H1 (cell line): ENCODE results near the gene FUNDC1. TPM values are rescaled to one million over a fixed set of nuclear protein-coding genes. Genes with fewer than 3 reads are reported as not detected.

Experiments used
- CTCF ChIA-PET: fragments of 300-600 bp; sonication (Branson Sonifier 250); formaldehyde crosslinking; loops from one replicate; lab custom pipeline; 2021; ENCODE audit not compliant: partially characterized antibody; lab: Charles Lee
- POLR2A ChIA-PET: fragments of 300-600 bp; sonication (Branson Sonifier 250); formaldehyde crosslinking; loops from one replicate; lab custom pipeline; 2021; ENCODE audit warnings: inconsistent platforms; ENCODE audit not compliant: partially characterized antibody; lab: Charles Lee
- DNase-seq, 2 experiments: peaks; one replicate each; pipeline versions ENCODE4 v3.0.0 to v3.0.0-alpha.2; 2010 to 2022; ENCODE audit warnings: low spot score in 2 of 2, low read depth in 1 of 2, mixed read lengths in 1 of 2
- FAIRE-seq: peaks from 2 replicates; lab custom pipeline; 2011; peaks lifted over from hg19 to GRCh38; lab: Jason Lieb, UNC
- H2AFZ ChIP-seq: 2 replicates; pipeline ENCODE4 v1.8.1; 2012; ENCODE audit warnings: low read length, inconsistent platforms
- H2AK5ac ChIP-seq: 2 replicates; pipeline ENCODE4 v1.6.1; 2013; ENCODE audit warnings: low read depth, low read length
- H2BK120ac ChIP-seq: replicated peaks from 2 replicates; pipeline ENCODE3; 2013; ENCODE audit warnings: low read depth, low read length, inconsistent platforms
- H2BK12ac ChIP-seq: 2 replicates; pipeline ENCODE4 v1.6.1; 2013; ENCODE audit warnings: low read depth, low read length
- H2BK15ac ChIP-seq: 2 replicates; pipeline ENCODE4 v1.6.1; 2013; ENCODE audit warnings: low read length
- H2BK20ac ChIP-seq: 2 replicates; pipeline ENCODE4 v1.6.1; 2013; ENCODE audit warnings: low read length
- H2BK5ac ChIP-seq: 2 replicates; pipeline ENCODE4 v1.6.1; 2013; ENCODE audit warnings: low read depth, low read length
- H3K14ac ChIP-seq: 2 replicates; pipeline ENCODE4 v1.6.1; 2013; ENCODE audit warnings: inconsistent platforms; ENCODE audit not compliant: insufficient read length
- H3K18ac ChIP-seq: 2 replicates; pipeline ENCODE4 v1.6.1; 2013; ENCODE audit warnings: low read length; ENCODE audit errors: extremely low read depth
- H3K23ac ChIP-seq: 2 replicates; pipeline ENCODE4 v1.6.1; 2013; ENCODE audit warnings: inconsistent platforms; ENCODE audit not compliant: insufficient read length
- H3K23me2 ChIP-seq: 2 replicates; pipeline ENCODE4 v1.6.1; 2013; ENCODE audit warnings: low read depth, low read length
- H3K27ac ChIP-seq: 2 replicates; pipeline ENCODE4 v1.6.1; 2011; ENCODE audit warnings: low read depth, low read length, inconsistent platforms
- H3K27me3 ChIP-seq, 4 experiments: replicated peaks in 1 of 4; 1 replicate in 1 of 4; 2 replicates in 3 of 4; pipeline versions ENCODE4 v1.6.1 to v1.8.1; 2011 to 2013; ENCODE audit warnings: low read length in 3 of 4, mild to moderate bottlenecking in 3 of 4, inconsistent platforms in 2 of 4, mixed read lengths in 2 of 4, moderate library complexity in 1 of 4; ENCODE audit not compliant: control insufficient read depth in 3 of 4, insufficient read depth in 3 of 4; ENCODE audit errors: extremely low read depth in 1 of 4
- H3K36me3 ChIP-seq, 4 experiments: 2 replicates each; pipeline versions ENCODE4 v1.6.1 to v1.8.1; 2011 to 2013; ENCODE audit warnings: mild to moderate bottlenecking in 4 of 4, low read length in 3 of 4, moderate library complexity in 2 of 4, control low read depth in 1 of 4, inconsistent platforms in 1 of 4; ENCODE audit not compliant: insufficient read depth in 4 of 4, control insufficient read depth in 2 of 4
- H3K4ac ChIP-seq: replicated peaks from 2 replicates; pipeline ENCODE3; 2013; ENCODE audit warnings: low read length, low read depth, mixed read lengths, inconsistent platforms; ENCODE audit not compliant: insufficient read length
- H3K4me1 ChIP-seq, 4 experiments: replicated peaks in 1 of 4; 1 replicate in 1 of 4; 2 replicates in 3 of 4; pipeline versions ENCODE4 v1.6.1 to v1.8.1; 2011 to 2013; ENCODE audit warnings: low read length in 3 of 4, inconsistent platforms in 2 of 4, mixed read lengths in 1 of 4; ENCODE audit not compliant: insufficient read depth in 4 of 4, control insufficient read depth in 3 of 4
- H3K4me2 ChIP-seq, 2 experiments: 2 replicates each; pipeline versions ENCODE4 v1.6.1 to v1.8.1; 2011 to 2013; ENCODE audit warnings: low read depth in 2 of 2, low read length in 2 of 2, control low read depth in 1 of 2, inconsistent platforms in 1 of 2, mild to moderate bottlenecking in 1 of 2; ENCODE audit not compliant: insufficient read depth in 1 of 2
- H3K4me3 ChIP-seq, 4 experiments: fragments of 200-600, 300-600 bp in 1 of 4; sonication (generic), shearing (Covaris generic), sonication (Bioruptor Twin) in 1 of 4; 2 replicates each; pipeline versions ENCODE4 v1.5.1 to v1.8.1; 2011 to 2016; ENCODE audit warnings: low read length in 4 of 4, low read depth in 3 of 4, control low read depth in 2 of 4, inconsistent platforms in 2 of 4, mild to moderate bottlenecking in 2 of 4, mixed read lengths in 1 of 4, moderate library complexity in 1 of 4; ENCODE audit not compliant: insufficient read depth in 2 of 4; ENCODE audit errors: extremely low read depth in 1 of 4
- H3K56ac ChIP-seq: replicated peaks from 2 replicates; pipeline ENCODE3; 2013; ENCODE audit warnings: low read depth, mild to moderate bottlenecking, mixed read lengths, low read length, inconsistent platforms; ENCODE audit not compliant: insufficient read length
- H3K79me1 ChIP-seq: 2 replicates; pipeline ENCODE4 v1.6.1; 2013; ENCODE audit warnings: low read depth, low read length, control low read depth
- H3K79me2 ChIP-seq, 2 experiments: 2 replicates each; pipeline versions ENCODE4 v1.6.1 to v1.8.1; 2012 to 2013; ENCODE audit warnings: low read length in 2 of 2, mild to moderate bottlenecking in 2 of 2, inconsistent platforms in 1 of 2; ENCODE audit not compliant: insufficient read depth in 2 of 2, control insufficient read depth in 1 of 2
- H3K9ac ChIP-seq, 4 experiments: replicated peaks in 1 of 4; 1 replicate in 1 of 4; 2 replicates in 3 of 4; pipeline versions ENCODE4 v1.6.1 to v1.8.1; 2011 to 2013; ENCODE audit warnings: low read depth in 3 of 4, low read length in 3 of 4, control low read depth in 2 of 4, mild to moderate bottlenecking in 2 of 4, moderate library complexity in 2 of 4, inconsistent platforms in 1 of 4; ENCODE audit errors: extremely low read depth in 1 of 4
- H3K9me3 ChIP-seq, 2 experiments: 2 replicates each; pipeline versions ENCODE4 v1.6.1 to v1.8.1; 2012 to 2013; ENCODE audit warnings: mild to moderate bottlenecking in 2 of 2, moderate library complexity in 2 of 2, control low read depth in 1 of 2, inconsistent platforms in 1 of 2, low read depth in 1 of 2, low read length in 1 of 2, mixed read lengths in 1 of 2; ENCODE audit not compliant: insufficient read depth in 2 of 2
- H4K20me1 ChIP-seq, 2 experiments: replicated peaks in 1 of 2; 2 replicates each; pipeline versions ENCODE3 to v1.8.1; 2011 to 2013; ENCODE audit warnings: inconsistent platforms in 2 of 2, low read length in 2 of 2, mild to moderate bottlenecking in 1 of 2; ENCODE audit not compliant: insufficient read depth in 2 of 2, control insufficient read depth in 1 of 2
- H4K5ac ChIP-seq: 2 replicates; pipeline ENCODE4 v1.6.1; 2013; ENCODE audit warnings: low read length, low read depth, mixed read lengths, inconsistent platforms; ENCODE audit not compliant: insufficient read length
- H4K8ac ChIP-seq: 2 replicates; pipeline ENCODE4 v1.8.0; 2013; ENCODE audit warnings: mild to moderate bottlenecking, moderate library complexity, low read length, inconsistent platforms; ENCODE audit not compliant: insufficient read depth; ENCODE audit errors: extremely low read depth
- H4K91ac ChIP-seq: replicated peaks from 2 replicates; pipeline ENCODE3; 2013; ENCODE audit warnings: low read length, mixed read lengths, inconsistent platforms; ENCODE audit not compliant: insufficient read length
- BACH1 ChIP-seq: IDR thresholded peaks from 2 replicates; pipeline ENCODE4 v1.6.1; 2012; ENCODE audit warnings: low read length, improper control_type of control experiment
- CBX5 ChIP-seq: fragments of 300-800, 300-1000 bp; sonication (generic); IDR thresholded peaks from 2 replicates; pipeline ENCODE4 v1.7.1; 2016; ENCODE audit warnings: antibody characterized with exemption, low read length, low read depth
- CHD1 ChIP-seq: IDR thresholded peaks from 2 replicates; pipeline ENCODE4 v1.6.1; 2012; ENCODE audit warnings: low read depth, low read length, improper control_type of control experiment
- CREB1 ChIP-seq: IDR thresholded peaks from 2 replicates; pipeline ENCODE4 v1.6.1; 2012; ENCODE audit warnings: inconsistent platforms
- CTBP2 ChIP-seq: IDR thresholded peaks from 2 replicates; pipeline ENCODE4 v1.7.0; 2011; ENCODE audit warnings: borderline replicate concordance, mild to moderate bottlenecking, moderate library complexity, mixed read lengths, low read length; ENCODE audit not compliant: insufficient read depth, insufficient read length
- EP300 ChIP-seq, 2 experiments: IDR thresholded peaks; 1 replicate in 1 of 2; 2 replicates in 1 of 2; pipeline ENCODE4 v1.6.1; 2011 to 2012; ENCODE audit warnings: low read depth in 2 of 2, low read length in 2 of 2, mild to moderate bottlenecking in 2 of 2, borderline replicate concordance in 1 of 2, inconsistent platforms in 1 of 2, moderate library complexity in 1 of 2
- FOSL1 ChIP-seq: IDR thresholded peaks from 2 replicates; pipeline ENCODE4 v1.6.1; 2011; ENCODE audit warnings: mild to moderate bottlenecking, low read depth, low read length, moderate library complexity; ENCODE audit not compliant: insufficient read depth
- KDM4A ChIP-seq: IDR thresholded peaks from one replicate; pipeline ENCODE4 v1.7.1; 2012; ENCODE audit warnings: low read depth, mild to moderate bottlenecking, moderate library complexity, low read length, inconsistent platforms; ENCODE audit not compliant: severe bottlenecking
- SIRT6 ChIP-seq: IDR thresholded peaks from one replicate; pipeline ENCODE4 v1.7.1; 2012; ENCODE audit warnings: low read length, inconsistent platforms
- SP1 ChIP-seq: IDR thresholded peaks from 2 replicates; pipeline ENCODE4 v1.6.1; 2011; ENCODE audit warnings: low read depth, low read length
- TEAD4 ChIP-seq: IDR thresholded peaks from 2 replicates; pipeline ENCODE4 v1.6.1; 2012; ENCODE audit warnings: low read depth, low read length, inconsistent platforms, mixed read lengths
- YY1 ChIP-seq: IDR thresholded peaks from 2 replicates; pipeline ENCODE4 v1.6.1; 2011; ENCODE audit warnings: low read depth, mild to moderate bottlenecking, low read length
- WGBS, 2 experiments: shearing (Covaris generic) in 1 of 2; methylation state at CpG; one replicate each; pipeline versions ENCODE4 v1.1.6 to v1.1.7; 2013 to 2015; ENCODE audit warnings: low lambda C conversion rate in 2 of 2, mixed read lengths in 2 of 2, inconsistent platforms in 1 of 2, low coverage in 1 of 2, missing lambda C conversion rate in 1 of 2; ENCODE audit not compliant: insufficient replicate concordance in 2 of 2, insufficient coverage in 1 of 2, insufficient read length in 1 of 2; ENCODE audit errors: extremely low coverage in 1 of 2, missing lambda C conversion rate in 1 of 2; 5-methylcytosine and 5-hydroxymethylcytosine counted together
- polyA plus RNA-seq, 7 experiments: library from polyadenylated mRNA; depleted of rRNA in 3 of 7; stranded (reverse) in 5 of 7; unstranded in 2 of 7; fragments of >200 nt in 5 of 7; fragments of 200-250 nt in 2 of 7; gene quantifications; 1 replicate in 5 of 7; 2 replicates in 1 of 7; 4 replicates in 1 of 7; pipeline versions ENCODE4 v1.2.1 to v1.2.3, GENCODE V29; 2011 to 2013; ENCODE audit warnings: missing spikeins in 2 of 7, mixed read lengths in 2 of 7
- total RNA-seq: library from RNA; stranded (reverse); fragmentation: NEBNext Ultra II Directional; extraction: Animal tissue kit (Norgen Biotek cat#: 25700); gene quantifications from 2 replicates; pipeline ENCODE4 v1.2.1, GENCODE V29; 2021
- TF ChIP-seq, protein P1 (sequence below): IDR thresholded peaks from 2 replicates; pipeline ENCODE4 v1.6.1; 2011; ENCODE audit warnings: low read depth, mild to moderate bottlenecking, low read length; ENCODE audit not compliant: insufficient read depth
- TF ChIP-seq, protein P2 (sequence below): IDR thresholded peaks from 2 replicates; pipeline ENCODE4 v1.6.1; 2011; ENCODE audit warnings: low read length, improper control_type of control experiment

The FUNDC1 gene
- total and polyA plus RNA-seq, 2 of the 8 experiments (the other 6 are each of a cell fraction or from before 2014, with no cell fraction given), result 13.7 to 24.1 TPM

DNA sequence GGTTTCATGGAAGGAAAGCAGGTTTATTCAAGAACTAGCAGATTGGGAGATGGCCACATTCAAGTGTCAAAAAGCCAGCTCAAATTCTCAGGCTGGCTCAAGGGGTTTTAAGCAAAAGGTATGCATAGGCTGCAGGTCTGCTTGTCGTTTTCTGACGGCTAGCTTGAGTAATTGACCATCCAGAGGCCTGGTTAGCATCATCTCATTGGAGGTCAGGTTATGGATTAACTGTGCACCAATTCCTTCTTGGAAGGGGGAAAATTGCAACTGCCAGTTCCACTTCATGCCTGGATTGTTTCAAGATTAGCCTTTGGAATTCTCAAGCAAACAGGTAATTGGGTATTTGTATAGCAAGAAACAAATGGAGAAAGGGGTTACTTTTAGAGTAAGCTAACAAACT is 62.1 kb downstream of the FUNDC1 start:
- DNase-seq (no peak), FAIRE-seq (no peak)
- no peak overlapping the region for H2BK5ac ChIP-seq
- H2AK5ac ChIP-seq, result no peak overlapping the region
- H3K79me1 ChIP-seq, result no peaks in the 10 kb centered on the region
- ChIA-PET POLR2A (no interaction called here), CTCF (no interaction called here)
- H3K36me3 ChIP-seq, result no peaks in the 10 kb centered on the region
- H3K56ac ChIP-seq, result no peak overlapping the region
- no peaks in the 10 kb centered on the region for H3K23me2 ChIP-seq
- no peak overlapping the region for H3K4me2 ChIP-seq
- H2BK12ac ChIP-seq, result no peak overlapping the region
- no peak overlapping the region for H3K18ac ChIP-seq
- no peak overlapping the region for H2BK20ac ChIP-seq
- H4K8ac ChIP-seq, result no peak overlapping the region
- H3K27me3 ChIP-seq, result no peaks in the 10 kb centered on the region
- WGBS, 2 experiments, result 83% methylated on average over 2 of the region's 2 CpGs; no CpG with 5 or more reads in 1 of the 2 experiments
- H3K23ac ChIP-seq, result no peak overlapping the region
- H2BK120ac ChIP-seq, result no peak overlapping the region
- no peaks in the 10 kb centered on the region for H3K79me2 ChIP-seq
- H3K9ac ChIP-seq, result no peak overlapping the region
- no peaks in the 10 kb centered on the region for H3K4me1 ChIP-seq
- no peak overlapping the region; the same call in 1 of the 2 replicates for H2AFZ ChIP-seq
- H3K27ac ChIP-seq, result no peak overlapping the region
- H3K4ac ChIP-seq, result no peak overlapping the region
- H2BK15ac ChIP-seq, result no peak overlapping the region
- H4K5ac ChIP-seq, result no peak overlapping the region
- TF ChIP-seq BACH1 (no peak), TEAD4 (no peak), CHD1 (no peak), YY1 (no peak), CREB1 (no peak), KDM4A (no peak), CTBP2 (no peak), FOSL1 (no peak), CBX5 (no peak), EP300 (IDR thresholded peaks at IDR 0.05; ENCODE audit: borderline replicate concordance in 1 of 2, low read depth in 2 of 2, low read length in 2 of 2) (no peak), SIRT6 (no peak), SP1 (no peak)
- TF ChIP-seq, protein P1, sequence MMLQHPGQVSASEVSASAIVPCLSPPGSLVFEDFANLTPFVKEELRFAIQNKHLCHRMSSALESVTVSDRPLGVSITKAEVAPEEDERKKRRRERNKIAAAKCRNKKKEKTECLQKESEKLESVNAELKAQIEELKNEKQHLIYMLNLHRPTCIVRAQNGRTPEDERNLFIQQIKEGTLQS, result no peak
- TF ChIP-seq, protein P2, sequence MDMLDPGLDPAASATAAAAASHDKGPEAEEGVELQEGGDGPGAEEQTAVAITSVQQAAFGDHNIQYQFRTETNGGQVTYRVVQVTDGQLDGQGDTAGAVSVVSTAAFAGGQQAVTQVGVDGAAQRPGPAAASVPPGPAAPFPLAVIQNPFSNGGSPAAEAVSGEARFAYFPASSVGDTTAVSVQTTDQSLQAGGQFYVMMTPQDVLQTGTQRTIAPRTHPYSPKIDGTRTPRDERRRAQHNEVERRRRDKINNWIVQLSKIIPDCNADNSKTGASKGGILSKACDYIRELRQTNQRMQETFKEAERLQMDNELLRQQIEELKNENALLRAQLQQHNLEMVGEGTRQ, result no peak
- TF ChIP-seq, all 59 proteins: peak for 0
- no peak overlapping the region for H4K91ac ChIP-seq
- H4K20me1 ChIP-seq, result no peaks in the 10 kb centered on the region
- no peaks in the 10 kb centered on the region for H3K9me3 ChIP-seq
- no peak overlapping the region for H3K4me3 ChIP-seq
- H3K14ac ChIP-seq, result no peak overlapping the region
